ENCODE results near the gene AGER. TPM values are rescaled to one million over a fixed set of nuclear protein-coding genes. Genes with fewer than 3 reads are reported as not detected.

Gene AGER
- total and polyA plus RNA-seq, 9 of the 15 experiments (the other 6 are each of a cell fraction or from before 2014, with no cell fraction given), result 1.2 to 11.5 (median 4.1) TPM

DNA sequence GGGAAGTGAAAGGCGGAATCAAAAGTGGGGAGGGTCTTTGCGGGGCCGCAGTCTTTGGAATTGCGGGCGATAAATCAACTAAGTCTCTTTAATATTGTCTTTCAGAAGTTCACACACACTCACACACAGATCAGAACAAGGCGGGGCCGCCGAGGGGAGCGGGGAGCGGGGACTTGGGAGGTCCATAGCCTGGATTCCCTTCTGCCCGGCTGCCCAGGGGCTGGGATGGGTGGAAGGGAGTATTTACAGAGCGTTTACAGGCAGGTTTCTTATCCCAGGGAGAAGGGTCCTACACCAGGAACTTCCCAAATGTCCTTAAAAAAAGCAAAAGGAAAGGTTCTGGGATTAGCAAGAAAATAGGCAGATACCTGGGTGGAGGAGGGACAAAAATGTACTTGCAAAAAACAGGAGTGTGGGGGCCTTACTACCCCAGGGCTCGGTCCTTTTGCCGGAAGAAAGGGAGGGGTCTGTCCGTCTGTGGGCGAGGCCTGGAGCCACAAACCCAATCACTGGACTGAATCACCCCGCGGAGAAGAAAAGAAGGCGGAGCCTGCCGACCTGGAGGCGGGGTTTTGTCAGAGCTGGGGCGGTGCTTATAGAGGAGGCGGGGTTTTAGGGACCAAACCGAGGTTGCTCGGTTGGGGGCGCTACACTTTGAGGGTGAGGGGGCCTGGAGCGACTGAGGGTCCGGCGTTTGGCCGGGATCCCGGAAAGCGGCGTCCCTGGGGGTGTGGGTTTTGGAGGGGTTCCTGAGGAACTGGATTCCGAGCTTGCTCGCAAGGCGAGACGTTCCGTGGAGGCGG lies 35.6 kb downstream of the AGER start:
- no peaks in the 10 kb centered on the region for H3K27me3 ChIP-seq (ENCODE audit: control insufficient read depth in 2 of 2, insufficient read depth in 2 of 2, low read length in 2 of 2)
- POLR2A ChIA-PET, result interaction anchor here (0.6 to 2.0 kb wide), 6 partner anchors 10 to 1586 kb away, joined by 3 to 11 read pairs (median 3); no protein-coding TSS in a partner anchor

More for the DNA sequence above, 35.6 kb downstream of the AGER start:
- no peak overlapping the region for H3K4me3 ChIP-seq
- no peaks in the 10 kb centered on the region for H3K9me3 ChIP-seq (replicated peaks; ENCODE audit: control insufficient read depth, insufficient read depth, low read depth, low read length)
- H3K9me1 ChIP-seq (ENCODE audit: control insufficient read depth, insufficient read depth, low read length), result no peaks in the 10 kb centered on the region
- no peak overlapping the region for H3K9ac ChIP-seq (ENCODE audit: insufficient read depth in 1 of 2, low read depth in 2 of 2, low read length in 2 of 2)
- peak in 3 of 4 experiments; percentile 47 to 61 (median 53) for DNase-seq (ENCODE audit: extremely low read depth in 1 of 4, low spot score in 3 of 4)
- intact Hi-C loops (cut with micrococcal nuclease), result no loop called here
- no TSS peak for BruUV-seq (replicated peaks)
- peaks cover 23 to 39% of the 10 kb centered on the region in 2 experiments for H3K4me1 ChIP-seq (replicated peaks in 1 of 2; ENCODE audit: control insufficient read depth in 2 of 2, insufficient read depth in 2 of 2, low read length in 2 of 2)
- 83% methylated on average over 34 of the region's 39 CpGs for WGBS (ENCODE audit: insufficient coverage, low coverage, missing lambda C conversion rate)
- FAIRE-seq, result peak; percentile 55
- H3K4me2 ChIP-seq (ENCODE audit: insufficient read depth, low read length), result no peak overlapping the region
- no peak for TF ChIP-seq MTA2 (IDR thresholded peaks at IDR 0.05; ENCODE audit: low read depth)
- no peak for TF ChIP-seq CBFB (CRISPR knock-in tag; IDR thresholded peaks at IDR 0.05)
- TF ChIP-seq, protein P1, sequence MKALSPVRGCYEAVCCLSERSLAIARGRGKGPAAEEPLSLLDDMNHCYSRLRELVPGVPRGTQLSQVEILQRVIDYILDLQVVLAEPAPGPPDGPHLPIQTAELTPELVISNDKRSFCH (CRISPR knock-in tag; IDR thresholded peaks at IDR 0.05), result no peak
- TF ChIP-seq, protein P1 (tag; IDR thresholded peaks at IDR 0.05), result no peak
- no peak for TF ChIP-seq ZNF778 (CRISPR knock-in tag; IDR thresholded peaks at IDR 0.05)
- TF ChIP-seq, protein P2, sequence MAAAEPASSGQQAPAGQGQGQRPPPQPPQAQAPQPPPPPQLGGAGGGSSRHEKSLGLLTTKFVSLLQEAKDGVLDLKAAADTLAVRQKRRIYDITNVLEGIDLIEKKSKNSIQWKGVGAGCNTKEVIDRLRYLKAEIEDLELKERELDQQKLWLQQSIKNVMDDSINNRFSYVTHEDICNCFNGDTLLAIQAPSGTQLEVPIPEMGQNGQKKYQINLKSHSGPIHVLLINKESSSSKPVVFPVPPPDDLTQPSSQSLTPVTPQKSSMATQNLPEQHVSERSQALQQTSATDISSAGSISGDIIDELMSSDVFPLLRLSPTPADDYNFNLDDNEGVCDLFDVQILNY (CRISPR knock-in tag; IDR thresholded peaks at IDR 0.05), result no peak
- TF ChIP-seq PHF8 (IDR thresholded peaks at IDR 0.05; ENCODE audit: borderline replicate concordance, low read length), result no peak
- TF ChIP-seq FOXJ2 (tag; IDR thresholded peaks at IDR 0.05), result no peak
- TF ChIP-seq, protein P3, sequence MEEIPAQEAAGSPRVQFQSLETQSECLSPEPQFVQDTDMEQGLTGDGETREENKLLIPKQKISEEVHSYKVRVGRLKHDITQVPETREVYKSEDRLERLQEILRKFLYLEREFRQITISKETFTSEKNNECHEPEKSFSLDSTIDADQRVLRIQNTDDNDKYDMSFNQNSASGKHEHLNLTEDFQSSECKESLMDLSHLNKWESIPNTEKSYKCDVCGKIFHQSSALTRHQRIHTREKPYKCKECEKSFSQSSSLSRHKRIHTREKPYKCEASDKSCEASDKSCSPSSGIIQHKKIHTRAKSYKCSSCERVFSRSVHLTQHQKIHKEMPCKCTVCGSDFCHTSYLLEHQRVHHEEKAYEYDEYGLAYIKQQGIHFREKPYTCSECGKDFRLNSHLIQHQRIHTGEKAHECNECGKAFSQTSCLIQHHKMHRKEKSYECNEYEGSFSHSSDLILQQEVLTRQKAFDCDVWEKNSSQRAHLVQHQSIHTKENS (CRISPR knock-in tag; IDR thresholded peaks at IDR 0.05), result no peak
- TF ChIP-seq KLF6 (CRISPR knock-in tag; IDR thresholded peaks at IDR 0.05; ENCODE audit: borderline replicate concordance), result no peak
- TF ChIP-seq SRSF3 (IDR thresholded peaks at IDR 0.05; ENCODE audit: insufficient read depth, low read length), result no peak
- peak; percentile 68; the same call in 1 of the 2 replicates for TF ChIP-seq ZBTB7A (IDR thresholded peaks at IDR 0.05; ENCODE audit: borderline replicate concordance, control insufficient read depth, low read depth, low read length)
- 0 out of 2 replicates have a peak, but pooled peaks have one; percentile 28 for TF ChIP-seq FOXK1 (CRISPR knock-in tag; IDR thresholded peaks at IDR 0.05; ENCODE audit: borderline replicate concordance)
- TF ChIP-seq ZNF77 (CRISPR knock-in tag; IDR thresholded peaks at IDR 0.05), result no peak
- no peak for TF ChIP-seq HNRNPK (IDR thresholded peaks at IDR 0.05; ENCODE audit: low read depth, low read length, poor library complexity, severe bottlenecking)
- no peak for TF ChIP-seq ZC3H4 (CRISPR knock-in tag; IDR thresholded peaks at IDR 0.05; ENCODE audit: borderline replicate concordance)
- no peak for TF ChIP-seq ZNF785 (CRISPR knock-in tag; IDR thresholded peaks at IDR 0.05)
- peaks cover 14% of the 10 kb centered on the region; the same call in 2 of the 3 replicates for H3K79me2 ChIP-seq (ENCODE audit: control insufficient read depth, insufficient read depth, low read length)
- CTCF ChIA-PET (ENCODE audit: low intra/inter-chr PET ratio), result no interaction called here
- H3K27ac ChIP-seq (ENCODE audit: extremely low read depth, low read depth, low read length), result no peak overlapping the region
- peak; percentile 21; the same call in 2 of the 3 replicates for ATAC-seq
- H4K20me1 ChIP-seq (replicated peaks; ENCODE audit: control insufficient read depth, insufficient read depth, low read length), result no peaks in the 10 kb centered on the region
- H2AFZ ChIP-seq (ENCODE audit: low read depth, low read length), result no peak overlapping the region
- in situ Hi-C loops (cut with MboI), result no loop called here
- H3K36me3 ChIP-seq (ENCODE audit: control insufficient read depth, insufficient read depth, low read length), result no peaks in the 10 kb centered on the region
